Body of pancreas (tissue), 4 donors: ENCODE data around the gene BRWD1. TPM values are rescaled to one million over a fixed set of nuclear protein-coding genes. Genes with fewer than 3 reads are reported as not detected.

Experiments
- ATAC-seq: fragments of 150-250 bp; one replicate; pipeline ENCODE4 v1.9.1; 2016
- DNase-seq, 4 donors: peaks; one replicate each; pipeline ENCODE4 v3.0.0-alpha.2; 2019
- H3K27ac ChIP-seq, 4 donors: fragments of 200-600 bp; sonication (generic); 1 replicate in 3 of 4; 2 replicates in 1 of 4; pipeline versions ENCODE4 v1.5.1 to v1.6.1; 2016 to 2019; ENCODE audit warnings: mild to moderate bottlenecking in 1 of 4, mixed read lengths in 1 of 4, moderate library complexity in 1 of 4
- H3K27me3 ChIP-seq, 2 donors: fragments of 200-600 bp; sonication (generic); one replicate each; pipeline ENCODE4 v1.6.0; 2016; ENCODE audit warnings: mild to moderate bottlenecking in 1 of 2
- H3K36me3 ChIP-seq, 2 donors: fragments of 200-600 bp; sonication (generic); replicated peaks in 1 of 2; 2 replicates each; pipeline ENCODE4 v1.5.1; 2016; ENCODE audit warnings: low read depth in 2 of 2; ENCODE audit not compliant: insufficient read depth in 1 of 2
- H3K4me1 ChIP-seq: fragments of 200-600 bp; sonication (generic); one replicate; pipeline ENCODE4 v1.6.0; 2016
- H3K4me3 ChIP-seq, 2 donors: fragments of 200-600 bp; sonication (generic); 1 replicate in 1 of 2; 2 replicates in 1 of 2; pipeline ENCODE4 v1.5.1; 2016 to 2019
- H3K9me3 ChIP-seq, 3 donors: fragments of 200-600 bp; sonication (generic); 1 replicate in 2 of 3; 2 replicates in 1 of 3; pipeline ENCODE4 v1.5.1; 2016
- POLR2A ChIP-seq, 3 donors: fragments of 450-650 bp; IDR thresholded peaks; one replicate each; pipeline ENCODE4 v1.6.1; 2016; ENCODE audit warnings: antibody characterized with exemption in 3 of 3, mild to moderate bottlenecking in 2 of 3
- WGBS, 2 donors: methylation state at CpG; one replicate each; pipeline ENCODE4 v1.1.5; 2017; 5-methylcytosine and 5-hydroxymethylcytosine counted together
- intact Hi-C: fragments of 100-400 bp; cut with DNase I; formaldehyde crosslinking; loops from one replicate; pipeline ENCODE4 v1.15.1; 2023
- total RNA-seq, 2 donors: library from RNA; depleted of rRNA; stranded (reverse); fragments of >200 nt; gene quantifications; one replicate each; pipeline ENCODE4 v1.1.0, GENCODE V29; 2016
- TF ChIP-seq, protein P1 (sequence below), 7 experiments: fragments of 450-650 bp in 4 of 7; fragments of 200-600 bp in 3 of 7; sonication (generic) in 3 of 7; IDR thresholded peaks; one replicate each; pipeline ENCODE4 v1.5.1; 2016 to 2019; ENCODE audit warnings: antibody characterized with exemption in 7 of 7

Gene BRWD1
- total RNA-seq, 2 donors from 2014 or later, result 53.7 to 75.2 TPM

DNA sequence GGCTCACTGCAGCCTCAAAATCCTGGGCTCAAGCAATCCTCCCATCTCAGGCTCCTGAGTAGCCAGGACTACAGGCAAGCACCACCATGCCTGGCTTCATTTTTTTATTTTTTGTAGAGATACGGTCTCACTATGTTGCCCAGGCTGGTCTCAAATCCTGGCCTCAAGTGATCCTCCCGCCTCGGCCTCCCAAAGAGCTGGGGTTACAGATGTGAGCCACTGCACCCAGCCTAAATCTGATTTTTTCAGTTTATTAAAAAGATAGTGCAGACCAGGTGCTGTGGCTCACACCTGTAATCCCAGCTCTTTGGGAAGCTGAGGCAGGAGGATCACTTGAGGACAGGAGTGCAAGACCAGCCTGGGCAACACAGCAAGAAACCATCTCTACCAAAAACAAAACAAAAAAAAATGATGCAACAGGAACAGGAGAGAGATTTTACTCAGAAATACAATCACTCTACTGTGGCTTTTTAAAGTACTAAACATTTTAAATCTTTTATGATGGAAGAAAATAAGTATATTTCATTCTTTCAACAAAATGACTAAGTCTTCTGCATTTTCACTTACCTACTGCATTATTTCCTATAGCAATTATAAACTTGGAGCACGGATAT is 132.1 kb downstream of the BRWD1 start:
- H3K4me3 ChIP-seq, result no peak overlapping the region
- no peaks in the 10 kb centered on the region for H3K27me3 ChIP-seq
- H3K4me1 ChIP-seq, result peaks cover 21% of the 10 kb centered on the region
- DNase-seq, result no peak
- intact Hi-C loops, result no loop called here
- TF ChIP-seq, protein P1, sequence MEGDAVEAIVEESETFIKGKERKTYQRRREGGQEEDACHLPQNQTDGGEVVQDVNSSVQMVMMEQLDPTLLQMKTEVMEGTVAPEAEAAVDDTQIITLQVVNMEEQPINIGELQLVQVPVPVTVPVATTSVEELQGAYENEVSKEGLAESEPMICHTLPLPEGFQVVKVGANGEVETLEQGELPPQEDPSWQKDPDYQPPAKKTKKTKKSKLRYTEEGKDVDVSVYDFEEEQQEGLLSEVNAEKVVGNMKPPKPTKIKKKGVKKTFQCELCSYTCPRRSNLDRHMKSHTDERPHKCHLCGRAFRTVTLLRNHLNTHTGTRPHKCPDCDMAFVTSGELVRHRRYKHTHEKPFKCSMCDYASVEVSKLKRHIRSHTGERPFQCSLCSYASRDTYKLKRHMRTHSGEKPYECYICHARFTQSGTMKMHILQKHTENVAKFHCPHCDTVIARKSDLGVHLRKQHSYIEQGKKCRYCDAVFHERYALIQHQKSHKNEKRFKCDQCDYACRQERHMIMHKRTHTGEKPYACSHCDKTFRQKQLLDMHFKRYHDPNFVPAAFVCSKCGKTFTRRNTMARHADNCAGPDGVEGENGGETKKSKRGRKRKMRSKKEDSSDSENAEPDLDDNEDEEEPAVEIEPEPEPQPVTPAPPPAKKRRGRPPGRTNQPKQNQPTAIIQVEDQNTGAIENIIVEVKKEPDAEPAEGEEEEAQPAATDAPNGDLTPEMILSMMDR (IDR thresholded peaks at IDR 0.05), result no peak
- TF ChIP-seq POLR2A (IDR thresholded peaks at IDR 0.05), result no peak
- WGBS, 2 donors, result 87 to 88% methylated on average over 4 of the region's 4 CpGs
- no peak overlapping the region for H3K27ac ChIP-seq
- no peaks in the 10 kb centered on the region for H3K9me3 ChIP-seq
- no peaks in the 10 kb centered on the region for H3K36me3 ChIP-seq
- ATAC-seq, result no peak

DNA sequence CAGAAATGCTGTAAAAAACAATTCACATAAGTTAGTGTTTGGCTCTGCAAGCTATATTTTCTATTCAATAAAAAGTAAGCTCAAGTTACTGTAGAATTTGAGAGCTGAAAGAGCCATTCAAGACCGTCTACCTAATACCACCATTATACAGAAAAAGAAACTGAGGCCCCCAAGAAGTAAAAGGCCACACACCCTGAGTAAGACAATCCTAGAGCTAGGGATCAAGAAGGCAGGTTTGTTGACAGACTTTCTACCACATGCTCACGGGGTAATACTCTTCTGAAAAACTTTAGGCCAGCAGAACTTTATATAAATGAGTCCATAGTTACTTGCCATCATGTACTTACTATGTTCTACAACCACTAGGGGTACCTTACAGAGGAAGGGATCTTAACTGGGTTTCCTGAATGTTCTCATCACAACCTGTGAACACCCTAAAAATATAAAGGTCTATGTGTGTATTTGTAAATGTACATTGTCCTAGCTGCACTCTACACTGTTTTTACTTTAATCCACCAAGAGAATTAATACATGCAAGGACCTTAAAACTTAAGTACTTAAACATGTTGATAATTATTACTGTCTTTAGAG is 132.9 kb downstream of the BRWD1 start:
- Histone ChIP-seq H3K27me3 (no peaks in the 10 kb centered on the region), H3K9me3 (no peaks in the 10 kb centered on the region), H3K4me3 (no peak overlapping the region), H3K36me3 (peaks cover 0 to 2% of the 10 kb centered on the region in 2 donors), H3K27ac (no peak overlapping the region), H3K4me1 (peaks cover 21% of the 10 kb centered on the region)
- ATAC-seq (no peak), DNase-seq (no peak)
- 87 to 100% methylated on average over 2 of the region's 2 CpGs for WGBS, 2 donors
- no peak for TF ChIP-seq POLR2A (IDR thresholded peaks at IDR 0.05)
- TF ChIP-seq, protein P1 (IDR thresholded peaks at IDR 0.05), result peak in 2 of 7 experiments; percentile 4 to 10
- intact Hi-C loops, result no loop called here

DNA sequence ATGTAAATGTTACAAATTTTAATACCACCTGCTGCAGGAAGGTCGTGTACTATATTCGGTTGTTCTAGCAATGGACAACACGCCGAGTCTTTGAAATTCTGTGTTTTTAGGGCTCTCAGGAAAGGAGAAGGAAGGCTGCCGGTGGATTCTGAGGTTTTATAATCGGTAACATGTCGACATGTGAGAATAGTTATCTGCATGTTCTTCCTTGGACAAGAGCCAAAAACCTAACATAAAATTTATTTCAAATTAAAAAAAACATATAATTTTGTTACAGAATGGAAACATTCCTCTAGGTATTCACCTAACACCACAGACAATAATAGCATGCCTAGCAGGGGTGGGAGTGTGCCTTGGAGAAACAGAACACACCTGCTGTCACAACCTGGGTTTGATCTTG is 135.0 kb downstream of the BRWD1 start:
- ATAC-seq (no peak), DNase-seq (no peak)
- TF ChIP-seq POLR2A (IDR thresholded peaks at IDR 0.05), result no peak
- TF ChIP-seq, protein P1 (IDR thresholded peaks at IDR 0.05), result no peak
- Histone ChIP-seq H3K4me3 (no peak overlapping the region), H3K4me1 (peaks cover 14% of the 10 kb centered on the region), H3K27me3 (no peaks in the 10 kb centered on the region), H3K27ac (no peak overlapping the region), H3K36me3 (peaks cover 0 to 2% of the 10 kb centered on the region in 2 donors), H3K9me3 (no peaks in the 10 kb centered on the region)
- intact Hi-C loops, result no loop called here
- WGBS, 2 donors, result 79 to 91% methylated on average over 7 of the region's 7 CpGs

DNA sequence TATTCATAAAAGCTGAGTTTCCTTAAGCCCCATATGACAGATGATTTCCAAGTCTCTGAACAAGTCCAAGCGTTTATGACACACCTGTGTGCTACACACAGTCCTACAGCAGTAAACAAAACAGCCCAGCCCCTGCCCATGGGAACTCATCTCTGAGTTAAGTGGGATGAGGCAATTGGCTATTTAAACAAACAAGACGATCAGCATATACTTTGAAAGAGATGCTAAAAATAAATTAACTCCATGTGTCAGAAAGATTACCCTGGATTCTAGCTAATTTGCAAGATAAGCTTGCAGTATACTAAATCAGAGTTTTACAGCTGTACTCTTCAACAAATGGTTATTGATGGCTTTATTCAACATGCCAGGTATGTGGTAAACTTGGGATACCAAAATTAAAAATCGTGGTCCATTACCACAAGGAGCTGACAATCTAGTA is 137.1 kb downstream of the BRWD1 start:
- H3K9me3 ChIP-seq, result no peaks in the 10 kb centered on the region
- peaks cover 4% of the 10 kb centered on the region for H3K4me1 ChIP-seq
- no peak for TF ChIP-seq POLR2A (IDR thresholded peaks at IDR 0.05)
- TF ChIP-seq, protein P1 (IDR thresholded peaks at IDR 0.05), result no peak
- intact Hi-C loops, result no loop called here
- peaks cover 0 to 2% of the 10 kb centered on the region in 2 donors for H3K36me3 ChIP-seq
- ATAC-seq, result no peak
- WGBS, 2 donors, result 41% methylated on average over 3 of the region's 3 CpGs
- H3K4me3 ChIP-seq, result no peak overlapping the region
- no peak overlapping the region for H3K27ac ChIP-seq
- DNase-seq, result no peak
- H3K27me3 ChIP-seq, result no peaks in the 10 kb centered on the region

DNA sequence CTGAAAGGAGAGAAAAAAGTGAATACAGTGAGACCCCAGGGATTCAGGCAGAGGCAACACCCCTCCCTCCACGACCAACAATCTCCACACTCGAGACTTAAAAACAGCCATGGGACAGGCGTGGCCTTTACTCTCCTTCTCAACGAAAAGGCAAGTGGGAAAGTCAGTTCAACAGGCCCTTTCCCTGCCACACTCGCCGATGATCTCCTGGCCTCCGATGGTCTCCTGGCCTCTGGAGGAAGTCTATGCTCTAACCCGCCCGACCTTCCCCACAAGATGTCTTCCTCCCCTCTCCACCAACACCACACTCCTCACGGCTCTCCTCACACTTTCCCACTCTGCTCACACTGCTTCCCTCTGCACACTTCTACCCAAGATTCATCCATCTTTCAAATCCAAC is 137.8 kb downstream of the BRWD1 start:
- DNase-seq (no peak), ATAC-seq (no peak)
- Histone ChIP-seq H3K27ac (no peak overlapping the region), H3K36me3 (peaks cover 0 to 2% of the 10 kb centered on the region in 2 donors), H3K9me3 (no peaks in the 10 kb centered on the region), H3K27me3 (no peaks in the 10 kb centered on the region), H3K4me3 (no peak overlapping the region), H3K4me1 (no peaks in the 10 kb centered on the region)
- intact Hi-C loops, result no loop called here
- 83 to 89% methylated on average over 10 of the region's 10 CpGs for WGBS, 2 donors
- no peak for TF ChIP-seq POLR2A (IDR thresholded peaks at IDR 0.05)
- TF ChIP-seq, protein P1 (IDR thresholded peaks at IDR 0.05), result no peak
